Activated naive CD8-positive, alpha-beta T cell (primary cell): Measurements from ENCODE around the gene NAV2.

Experiments
- H3K27ac Mint-ChIP-seq: one replicate; pipeline ENCODE4 v1.8.0; 2021; ENCODE audit warnings: mixed read lengths
- H3K27me3 Mint-ChIP-seq: one replicate; pipeline ENCODE4 v1.8.0; 2021; ENCODE audit warnings: mixed read lengths
- H3K36me3 Mint-ChIP-seq: one replicate; pipeline ENCODE4 v1.8.0; 2021; ENCODE audit warnings: mixed read lengths
- H3K4me1 Mint-ChIP-seq: one replicate; pipeline ENCODE4 v1.8.0; 2021; ENCODE audit warnings: low read depth, mixed read lengths
- H3K4me3 Mint-ChIP-seq: one replicate; pipeline ENCODE4 v1.8.0; 2021; ENCODE audit warnings: mild to moderate bottlenecking, mixed read lengths
- H3K9me3 Mint-ChIP-seq: one replicate; pipeline ENCODE4 v1.8.0; 2021; ENCODE audit warnings: low read depth, mixed read lengths

Gene NAV2

DNA sequence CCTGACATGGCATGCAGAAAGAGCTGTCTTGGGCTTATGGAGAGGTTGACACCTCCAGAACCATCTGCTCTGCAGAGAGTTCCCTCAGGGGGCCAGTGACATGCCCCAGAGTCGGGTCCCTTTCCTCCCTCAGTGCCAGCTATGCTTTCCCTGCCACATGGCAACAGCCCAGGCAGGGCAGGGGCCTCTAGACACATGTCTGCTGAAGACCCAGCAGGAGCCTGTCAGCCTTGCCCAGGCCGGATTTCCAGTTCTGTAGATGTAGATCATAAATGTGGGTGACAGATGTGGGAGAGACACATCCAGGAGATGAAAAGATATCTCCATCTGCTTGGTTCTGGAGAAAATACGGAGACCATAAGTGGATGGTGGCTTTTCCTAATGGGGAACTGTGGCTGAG lies 25.5 kb downstream of the NAV2 start:
- no peaks in the 10 kb centered on the region for H3K9me3 Mint-ChIP-seq
- H3K4me3 Mint-ChIP-seq, result no peak overlapping the region
- H3K36me3 Mint-ChIP-seq, result no peaks in the 10 kb centered on the region
- H3K4me1 Mint-ChIP-seq, result no peaks in the 10 kb centered on the region
- peaks cover 2% of the 10 kb centered on the region for H3K27me3 Mint-ChIP-seq
- no peak overlapping the region for H3K27ac Mint-ChIP-seq

DNA sequence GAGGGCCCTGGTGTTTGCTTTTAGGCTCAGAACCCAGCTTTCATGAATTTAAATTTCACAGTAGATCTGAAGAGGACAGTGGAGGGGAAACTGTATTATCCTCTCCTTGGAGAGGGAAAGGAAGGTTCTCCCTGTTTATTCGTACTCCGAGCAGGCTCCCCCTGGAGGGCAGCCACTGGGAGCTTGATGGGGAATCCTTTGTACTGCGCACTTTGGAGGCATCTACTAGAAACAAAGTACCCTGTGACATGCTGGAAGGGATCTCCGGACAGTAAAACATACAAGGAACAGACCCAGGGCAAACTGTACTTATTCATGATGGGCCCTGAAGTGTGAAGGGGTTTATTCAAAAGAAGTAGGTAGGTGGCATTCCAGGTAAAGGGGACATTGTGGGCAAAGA lies 27.2 kb downstream of the NAV2 start:
- Mint-ChIP-seq H3K4me3 (no peak overlapping the region), H3K27ac (no peak overlapping the region)

DNA sequence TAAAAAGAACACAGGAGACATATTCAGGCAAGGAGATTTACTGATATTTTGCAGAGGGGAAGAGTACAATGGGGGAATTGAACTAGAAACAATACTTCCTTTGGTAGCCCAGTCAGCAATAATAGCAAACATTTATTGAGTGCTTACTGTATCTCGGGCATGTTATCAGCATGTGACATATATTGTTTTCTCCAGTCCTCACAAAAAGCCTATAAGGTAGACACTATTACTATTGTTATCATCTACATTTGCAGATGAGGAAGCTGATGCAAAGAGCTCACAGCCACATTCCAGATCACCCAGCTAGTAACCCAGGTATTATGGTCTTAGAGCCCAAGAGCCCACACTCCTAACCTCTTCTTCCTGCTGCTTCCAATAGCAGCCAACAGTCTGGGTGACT lies 27.9 kb downstream of the NAV2 start:
- Mint-ChIP-seq H3K27me3 (peaks cover 2% of the 10 kb centered on the region), H3K4me3 (no peak overlapping the region), H3K9me3 (no peaks in the 10 kb centered on the region), H3K27ac (no peak overlapping the region), H3K4me1 (no peaks in the 10 kb centered on the region), H3K36me3 (no peaks in the 10 kb centered on the region)

More for the DNA sequence above, 27.2 kb downstream of the NAV2 start:
- Mint-ChIP-seq H3K36me3 (no peaks in the 10 kb centered on the region), H3K27me3 (peaks cover 2% of the 10 kb centered on the region), H3K4me1 (no peaks in the 10 kb centered on the region), H3K9me3 (no peaks in the 10 kb centered on the region)

DNA sequence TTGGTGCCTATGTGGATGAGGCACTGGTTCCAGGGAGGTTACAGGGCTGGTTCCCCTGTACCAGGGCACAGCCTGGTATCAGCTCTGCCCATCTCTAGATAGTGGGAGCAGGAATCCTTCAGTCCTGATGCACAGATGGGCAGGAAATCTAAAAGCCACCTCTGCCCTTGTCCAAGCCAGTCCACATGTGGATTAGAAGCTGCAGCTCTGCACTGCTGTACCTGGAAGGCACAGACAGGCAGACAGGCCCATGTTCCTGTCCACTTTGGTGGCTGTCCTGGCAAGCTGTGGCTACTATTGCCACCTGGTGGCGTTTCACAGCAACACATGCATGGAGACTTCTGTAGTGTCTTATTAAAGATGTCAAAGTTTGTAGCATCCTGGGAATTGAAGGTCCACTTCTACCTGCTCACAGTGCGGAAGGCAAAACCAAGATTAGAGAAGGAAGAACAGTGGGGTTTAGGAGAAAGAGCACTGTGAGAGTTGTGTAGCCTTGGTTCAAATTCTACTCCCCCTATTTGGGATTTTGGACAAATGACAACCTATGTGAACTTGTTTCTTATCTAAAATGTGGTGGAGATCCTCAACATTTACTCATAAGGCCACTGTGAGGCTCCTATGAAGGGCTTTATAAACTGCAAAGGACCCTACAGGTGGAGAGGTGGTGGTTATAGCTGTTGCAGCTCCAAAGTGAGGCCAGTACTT lies 30.1 kb downstream of the NAV2 start:
- no peak overlapping the region for H3K27ac Mint-ChIP-seq
- H3K9me3 Mint-ChIP-seq, result no peaks in the 10 kb centered on the region
- no peak overlapping the region for H3K4me3 Mint-ChIP-seq
- H3K27me3 Mint-ChIP-seq, result peaks cover 2% of the 10 kb centered on the region
- no peaks in the 10 kb centered on the region for H3K4me1 Mint-ChIP-seq
- H3K36me3 Mint-ChIP-seq, result no peaks in the 10 kb centered on the region

DNA sequence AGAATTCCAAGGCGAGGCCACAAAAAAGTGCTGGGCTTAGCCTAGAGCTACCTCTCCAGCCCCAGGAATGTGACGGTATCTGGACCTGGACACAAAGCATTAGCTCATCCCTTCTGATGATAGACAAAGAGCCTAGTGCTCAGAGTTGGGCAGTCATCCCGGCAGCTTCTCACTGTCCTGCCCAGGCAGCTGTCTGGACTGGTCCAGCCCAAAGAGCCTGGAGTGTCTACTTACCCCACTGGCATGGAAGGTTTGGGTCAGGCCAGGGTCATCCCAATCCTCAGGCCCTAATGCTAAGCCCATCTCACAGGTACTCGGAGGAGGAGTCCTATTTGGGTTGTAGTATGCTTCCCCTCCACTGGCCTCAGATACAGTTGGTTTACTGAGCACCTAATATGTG lies 31.0 kb downstream of the NAV2 start:
- peaks cover 2% of the 10 kb centered on the region for H3K27me3 Mint-ChIP-seq
- no peaks in the 10 kb centered on the region for H3K36me3 Mint-ChIP-seq
- no peaks in the 10 kb centered on the region for H3K9me3 Mint-ChIP-seq
- no peaks in the 10 kb centered on the region for H3K4me1 Mint-ChIP-seq
- no peak overlapping the region for H3K4me3 Mint-ChIP-seq
- no peak overlapping the region for H3K27ac Mint-ChIP-seq

DNA sequence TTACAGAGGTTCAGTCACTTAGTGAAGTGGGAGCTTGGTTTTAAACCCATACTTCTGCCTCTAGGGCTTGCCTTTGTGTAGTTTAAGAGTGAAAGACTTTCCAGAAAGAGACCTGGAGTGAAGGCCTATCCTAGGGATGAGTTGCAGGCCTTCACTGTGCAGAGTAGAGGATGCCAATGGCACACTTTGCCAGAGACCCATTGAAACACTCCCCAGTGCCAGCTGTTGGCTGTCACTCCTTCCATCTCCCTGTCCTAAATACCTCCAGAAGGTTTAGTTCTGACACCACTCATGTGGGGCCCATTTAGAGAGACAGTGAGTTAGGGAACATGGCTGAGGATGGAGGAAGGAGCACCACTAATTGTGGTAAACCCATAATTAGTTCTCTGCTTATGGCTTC lies 31.5 kb downstream of the NAV2 start:
- no peak overlapping the region for H3K4me3 Mint-ChIP-seq
- H3K27me3 Mint-ChIP-seq, result peaks cover 2% of the 10 kb centered on the region
- H3K27ac Mint-ChIP-seq, result no peak overlapping the region
- no peaks in the 10 kb centered on the region for H3K36me3 Mint-ChIP-seq
- no peaks in the 10 kb centered on the region for H3K9me3 Mint-ChIP-seq
- no peaks in the 10 kb centered on the region for H3K4me1 Mint-ChIP-seq

DNA sequence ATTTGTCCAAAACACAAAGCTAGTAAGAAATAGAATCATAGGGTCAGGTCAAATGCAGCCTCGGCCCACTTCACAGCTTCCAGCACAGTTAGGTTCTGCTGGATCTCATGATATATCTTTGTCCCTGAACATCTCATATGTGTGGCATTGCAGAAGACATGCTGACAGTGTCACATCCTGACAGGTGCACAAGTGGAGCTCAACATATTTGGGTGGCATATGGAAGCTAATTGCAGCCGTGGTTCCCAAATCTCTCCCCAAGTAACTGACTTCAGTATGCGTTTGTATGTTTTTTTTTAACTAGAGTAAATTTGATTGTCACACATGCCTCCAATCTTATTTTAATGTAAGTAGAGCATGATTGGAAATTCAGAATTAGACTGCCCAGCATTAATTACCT lies 33.4 kb downstream of the NAV2 start:
- Mint-ChIP-seq H3K4me1 (no peaks in the 10 kb centered on the region), H3K36me3 (no peaks in the 10 kb centered on the region), H3K27me3 (peaks cover 2% of the 10 kb centered on the region), H3K27ac (no peak overlapping the region), H3K9me3 (no peaks in the 10 kb centered on the region), H3K4me3 (no peak overlapping the region)

DNA sequence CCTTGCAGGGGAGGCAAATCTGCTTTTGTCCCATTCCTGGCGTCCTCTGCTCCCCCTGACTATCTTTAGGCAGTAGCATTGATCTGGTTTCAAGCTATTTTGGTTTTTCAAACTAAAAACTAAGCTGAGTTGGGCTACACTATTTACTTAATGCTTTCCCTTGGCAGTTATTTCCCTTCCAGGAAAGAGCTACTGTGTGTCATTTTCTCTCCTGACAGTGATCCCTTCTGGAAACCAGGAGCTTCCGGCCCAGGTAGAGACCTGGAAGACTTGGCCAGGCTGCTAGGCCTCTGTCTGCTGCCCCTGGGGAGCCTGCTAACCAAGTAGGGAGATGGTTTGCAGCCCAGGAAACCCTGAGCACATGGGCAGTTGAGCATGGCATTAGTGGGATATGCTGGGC lies 35.0 kb downstream of the NAV2 start:
- no peaks in the 10 kb centered on the region for H3K4me1 Mint-ChIP-seq
- H3K4me3 Mint-ChIP-seq, result no peak overlapping the region
- H3K9me3 Mint-ChIP-seq, result no peaks in the 10 kb centered on the region
- no peak overlapping the region for H3K27ac Mint-ChIP-seq
- H3K27me3 Mint-ChIP-seq, result peaks cover 4% of the 10 kb centered on the region
- H3K36me3 Mint-ChIP-seq, result no peaks in the 10 kb centered on the region

DNA sequence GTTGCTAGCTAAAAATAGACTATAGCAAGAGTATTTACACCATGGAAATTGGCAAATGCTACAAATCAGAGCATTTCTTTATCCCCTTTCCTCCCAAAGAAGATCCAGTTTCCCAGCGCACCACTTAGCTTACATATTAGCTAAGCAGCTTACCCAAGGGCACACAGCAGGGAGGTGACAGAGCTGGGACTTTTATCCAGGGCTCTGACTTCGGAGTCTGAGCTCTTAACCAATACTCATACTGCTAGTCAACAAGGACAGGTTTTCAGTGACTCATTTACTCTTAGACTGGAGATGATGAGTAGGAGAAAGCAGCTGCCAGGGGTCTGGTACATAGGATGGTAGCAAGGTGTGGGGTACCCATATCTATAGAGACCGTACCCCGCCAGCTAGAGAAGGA lies 38.4 kb downstream of the NAV2 start:
- H3K9me3 Mint-ChIP-seq, result no peaks in the 10 kb centered on the region
- no peaks in the 10 kb centered on the region for H3K4me1 Mint-ChIP-seq
- H3K4me3 Mint-ChIP-seq, result no peak overlapping the region

DNA sequence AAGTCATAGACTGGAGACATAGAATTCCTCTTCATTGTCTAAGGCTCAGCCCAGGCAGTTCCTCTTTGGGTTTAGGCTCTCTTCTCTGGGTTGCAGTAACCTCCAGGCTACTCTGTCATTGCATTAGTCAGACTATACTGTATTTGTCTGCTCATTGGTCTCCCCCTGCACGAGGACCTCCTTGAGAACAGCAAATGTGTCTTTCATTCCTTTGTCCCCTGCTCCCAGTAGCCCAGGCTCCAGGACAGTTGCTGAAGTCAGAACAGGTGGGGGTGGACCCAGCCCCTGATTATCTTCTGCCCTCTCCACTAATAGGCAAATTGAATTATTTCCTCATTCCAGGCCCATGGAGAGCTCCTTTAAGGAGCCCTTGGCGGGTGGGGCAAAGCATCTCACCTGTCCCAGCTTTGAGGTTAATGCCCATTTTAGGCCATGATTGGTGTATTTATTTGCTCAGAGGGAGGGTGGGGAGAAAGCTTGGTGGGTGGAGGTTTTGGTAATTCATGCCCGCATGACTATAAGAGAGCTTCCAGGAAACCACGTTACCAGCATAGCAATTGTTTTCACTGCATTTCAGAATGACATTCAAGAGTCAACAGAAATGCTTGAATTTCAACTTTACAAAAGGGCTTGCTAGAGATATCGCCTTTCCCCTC lies 40.9 kb downstream of the NAV2 start:
- Mint-ChIP-seq H3K4me1 (no peaks in the 10 kb centered on the region), H3K9me3 (no peaks in the 10 kb centered on the region), H3K36me3 (no peaks in the 10 kb centered on the region), H3K27me3 (peaks cover 6% of the 10 kb centered on the region), H3K27ac (no peak overlapping the region), H3K4me3 (no peak overlapping the region)

More for the DNA sequence above, 38.4 kb downstream of the NAV2 start:
- H3K27me3 Mint-ChIP-seq, result peaks cover 6% of the 10 kb centered on the region
- H3K36me3 Mint-ChIP-seq, result no peaks in the 10 kb centered on the region
- no peak overlapping the region for H3K27ac Mint-ChIP-seq

DNA sequence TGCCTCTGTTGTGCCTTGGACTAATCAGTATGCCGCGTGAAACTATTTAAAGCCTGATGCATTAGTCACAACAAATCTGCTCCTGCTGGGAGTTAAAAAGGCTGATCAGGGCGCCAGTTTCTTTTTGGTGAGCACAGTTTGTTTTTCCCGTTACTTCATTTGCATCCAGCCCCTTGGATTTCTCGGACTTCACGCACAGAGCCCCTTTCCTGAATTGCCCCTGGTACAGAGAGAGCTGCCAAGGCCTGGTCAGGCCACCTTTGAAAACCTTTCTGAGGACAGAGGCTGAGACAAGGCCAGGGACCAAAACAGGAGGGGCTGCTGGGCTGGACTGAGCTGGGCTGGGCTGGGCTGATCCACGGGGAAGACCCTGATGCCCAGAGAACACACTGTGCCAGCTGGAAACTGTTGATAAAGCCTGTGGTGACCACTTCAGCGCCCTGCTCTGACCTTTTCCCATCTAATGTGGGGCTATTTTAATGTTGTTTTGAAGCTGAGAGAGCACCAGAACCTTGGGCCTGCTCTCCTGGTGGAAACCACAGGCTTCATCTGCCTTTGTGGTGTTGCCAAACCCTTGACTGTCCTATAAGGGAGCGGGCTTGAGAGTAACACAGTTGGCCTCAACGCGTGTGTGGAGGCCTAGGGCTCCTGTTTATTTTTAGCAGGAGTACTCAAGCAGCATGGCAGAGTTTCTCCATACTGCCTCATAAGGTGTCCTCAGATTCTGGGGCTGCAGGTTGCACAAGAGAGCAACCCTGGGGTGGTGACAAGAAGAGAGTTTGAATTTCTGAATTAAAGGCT lies 44.2 kb downstream of the NAV2 start:
- H3K27me3 Mint-ChIP-seq, result peaks cover 4% of the 10 kb centered on the region
- no peaks in the 10 kb centered on the region for H3K9me3 Mint-ChIP-seq
- H3K4me1 Mint-ChIP-seq, result no peaks in the 10 kb centered on the region
- no peaks in the 10 kb centered on the region for H3K36me3 Mint-ChIP-seq
- no peak overlapping the region for H3K27ac Mint-ChIP-seq
- H3K4me3 Mint-ChIP-seq, result no peak overlapping the region

DNA sequence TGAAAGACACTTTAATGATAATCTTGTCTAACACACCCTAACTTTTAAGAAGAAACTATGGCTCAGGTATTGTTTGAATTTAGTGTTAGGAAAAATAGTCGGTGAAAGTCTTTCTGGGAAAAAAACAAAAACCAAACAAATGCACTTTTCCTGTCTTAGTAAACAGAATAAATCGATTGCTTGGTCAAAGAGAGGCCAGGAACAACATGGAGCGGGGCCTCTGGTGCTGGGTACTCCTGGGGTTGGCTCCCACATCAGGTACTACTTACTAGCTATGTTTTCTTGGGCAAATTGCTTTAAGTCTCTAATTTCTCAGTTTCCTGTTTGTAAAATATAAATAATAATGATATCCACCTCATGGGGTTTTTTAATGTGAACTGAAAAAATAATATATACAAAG lies 46.8 kb downstream of the NAV2 start:
- no peak overlapping the region for H3K4me3 Mint-ChIP-seq
- no peaks in the 10 kb centered on the region for H3K4me1 Mint-ChIP-seq
- no peaks in the 10 kb centered on the region for H3K36me3 Mint-ChIP-seq
- H3K27me3 Mint-ChIP-seq, result peaks cover 4% of the 10 kb centered on the region
- no peak overlapping the region for H3K27ac Mint-ChIP-seq
- H3K9me3 Mint-ChIP-seq, result no peaks in the 10 kb centered on the region

DNA sequence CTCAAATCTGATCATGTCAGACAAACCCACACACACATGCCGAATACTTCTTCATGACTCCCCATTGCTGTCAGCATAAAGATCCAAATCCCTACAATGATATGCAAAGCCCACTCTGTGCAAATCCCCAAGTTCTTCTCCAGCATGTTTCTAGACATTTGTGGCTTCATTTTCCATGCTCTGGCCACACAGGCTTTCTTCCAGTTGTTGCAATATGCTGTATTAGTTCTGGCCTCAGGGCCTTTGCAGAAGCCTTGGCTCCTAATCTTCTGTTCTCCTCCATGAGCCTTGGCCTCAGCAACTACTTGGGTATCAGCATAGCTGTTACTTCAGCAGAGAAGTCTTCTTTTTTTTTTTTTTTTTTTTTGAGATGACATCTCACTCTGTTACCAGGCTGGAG lies 49.6 kb downstream of the NAV2 start:
- no peaks in the 10 kb centered on the region for H3K9me3 Mint-ChIP-seq
- H3K4me1 Mint-ChIP-seq, result no peaks in the 10 kb centered on the region
- H3K4me3 Mint-ChIP-seq, result no peak overlapping the region
- H3K36me3 Mint-ChIP-seq, result no peaks in the 10 kb centered on the region
- no peak overlapping the region for H3K27ac Mint-ChIP-seq
- H3K27me3 Mint-ChIP-seq, result peaks cover 2% of the 10 kb centered on the region

DNA sequence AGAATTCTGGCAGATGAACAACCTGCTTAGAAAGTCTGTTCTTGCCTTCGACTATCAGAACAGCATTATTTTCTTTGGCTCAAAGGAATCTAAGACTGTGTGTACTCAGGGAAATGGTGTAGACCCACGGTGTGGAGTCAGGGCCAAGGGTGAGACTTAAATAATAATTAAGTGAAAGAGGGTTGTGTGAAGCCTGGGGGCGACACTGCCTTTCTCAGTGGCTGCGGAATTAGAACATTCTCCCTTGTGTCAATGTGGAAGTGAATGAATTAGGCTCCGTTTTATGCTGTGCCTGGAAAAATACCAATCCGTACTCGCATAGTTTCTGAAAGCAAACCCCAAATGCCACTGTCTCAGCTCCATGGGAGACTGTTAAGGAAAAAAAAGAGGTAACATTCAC lies 50.7 kb downstream of the NAV2 start:
- H3K27me3 Mint-ChIP-seq, result peaks cover 5% of the 10 kb centered on the region
- no peak overlapping the region for H3K4me3 Mint-ChIP-seq
- no peaks in the 10 kb centered on the region for H3K9me3 Mint-ChIP-seq
- no peak overlapping the region for H3K27ac Mint-ChIP-seq
- no peaks in the 10 kb centered on the region for H3K36me3 Mint-ChIP-seq
- no peaks in the 10 kb centered on the region for H3K4me1 Mint-ChIP-seq

DNA sequence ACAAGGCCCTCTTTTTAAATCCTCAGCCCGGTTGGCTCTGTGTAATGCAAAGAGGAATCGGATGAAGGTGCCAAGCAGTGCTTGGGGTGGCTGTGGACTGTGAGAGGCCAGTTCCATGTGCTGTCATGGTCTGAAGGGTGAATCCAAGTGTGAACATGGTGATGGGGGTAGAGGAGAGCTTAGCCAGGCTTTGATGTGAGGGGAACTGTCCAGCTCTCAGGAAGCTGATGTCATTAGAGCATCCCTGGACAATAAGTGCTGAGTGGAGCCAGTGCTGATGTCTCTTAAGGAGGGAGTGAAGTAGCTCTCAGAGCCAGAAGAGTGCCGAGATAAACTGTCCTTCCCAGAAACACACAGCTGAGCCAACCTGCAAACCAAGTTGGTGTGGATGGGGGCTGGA lies 53.6 kb downstream of the NAV2 start:
- no peaks in the 10 kb centered on the region for H3K4me1 Mint-ChIP-seq
- H3K27ac Mint-ChIP-seq, result no peak overlapping the region
- H3K36me3 Mint-ChIP-seq, result no peaks in the 10 kb centered on the region
- H3K27me3 Mint-ChIP-seq, result peaks cover 5% of the 10 kb centered on the region
- no peaks in the 10 kb centered on the region for H3K9me3 Mint-ChIP-seq
- H3K4me3 Mint-ChIP-seq, result no peak overlapping the region
